Putamen (tissue), 1 donor: ENCODE results near the gene C20orf204.

Experiments
- DNase-seq: peaks from one replicate; pipeline ENCODE4 v3.0.0-alpha.2; 2016; ENCODE audit warnings: low spot score

Gene C20orf204

GRCh38 chr20:64072498-64073063, 36.6 kb downstream of the C20orf204 start:
- no peak for DNase-seq

GRCh38 chr20:64073476-64074183, 37.6 kb downstream of the C20orf204 start:
- no peak for DNase-seq

- DNase-seq = no peak
Observed at GRCh38 chr20:64074184-64074789, 38.3 kb downstream of the C20orf204 start.

- DNase-seq = no peak
Observed at GRCh38 chr20:64074963-64075362, 39.0 kb downstream of the C20orf204 start.

- DNase-seq = no peak
Observed at GRCh38 chr20:64075556-64075955, 39.6 kb downstream of the C20orf204 start.

GRCh38 chr20:64076061-64076997, 40.3 kb downstream of the C20orf204 start:
- no peak for DNase-seq

GRCh38 chr20:64077094-64077493, 41.1 kb downstream of the C20orf204 start:
- DNase-seq = no peak

GRCh38 chr20:64077541-64077875, 41.5 kb downstream of the C20orf204 start:
- no peak for DNase-seq

- DNase-seq = no peak
Observed at GRCh38 chr20:64077876-64078551, 42.0 kb downstream of the C20orf204 start.

- DNase-seq = no peak
Observed at GRCh38 chr20:64078934-64079272, 42.9 kb downstream of the C20orf204 start.

- DNase-seq = no peak
Observed at GRCh38 chr20:64079273-64080012, 43.5 kb downstream of the C20orf204 start, which contains the start of gene RGS19. RGS19 (minus strand) TSS chr20:64079518; CDS start chr20:64076886, 2,632 bp downstream.

- DNase-seq = no peak
Observed at GRCh38 chr20:64080013-64080812, 44.2 kb downstream of the C20orf204 start, which contains the start of gene OPRL1. OPRL1 (plus strand) TSS chr20:64080082; CDS start chr20:64092721, 12,639 bp downstream.

- DNase-seq = no peak
Observed at GRCh38 chr20:64080813-64081623, 45.0 kb downstream of the C20orf204 start.

- DNase-seq = no peak
Observed at GRCh38 chr20:64081624-64081964, 45.6 kb downstream of the C20orf204 start.

- DNase-seq = no peak
Observed at GRCh38 chr20:64082126-64082731, 46.2 kb downstream of the C20orf204 start.

GRCh38 chr20:64082820-64083377, 46.9 kb downstream of the C20orf204 start:
- no peak for DNase-seq

- peak; percentile 65 for DNase-seq
Observed at GRCh38 chr20:64083378-64083803, 47.4 kb downstream of the C20orf204 start.
